Upper lobe of left lung (tissue), 6 donors: ENCODE results near the gene DHX32. TPM values are rescaled to one million over a fixed set of nuclear protein-coding genes. Genes with fewer than 3 reads are reported as not detected.
A peak's percentile ranks its signal among the peaks of the same experiment; 100 is the strongest.

Experiments used
- ATAC-seq, 2 donors: fragments of 200-7000 bp; cut with Tn5 transposase; one replicate each; pipeline ENCODE4 v1.9.1; 2022; ENCODE audit warnings: mild to moderate bottlenecking in 2 of 2, moderate library complexity in 2 of 2; ENCODE audit not compliant: low FRiP score in 2 of 2
- DNase-seq, 2 donors: peaks; one replicate each; pipeline ENCODE4 v3.0.0-alpha.2; 2019 to 2020
- H3K27ac ChIP-seq, 4 donors: fragments of 200-600 bp; sonication (generic); one replicate each; pipeline ENCODE4 v1.5.1; 2016 to 2019
- H3K27me3 ChIP-seq, 4 donors: fragments of 200-600 bp; sonication (generic); one replicate each; pipeline ENCODE4 v1.5.1; 2017 to 2019
- H3K36me3 ChIP-seq, 4 donors: fragments of 200-600 bp; sonication (generic); one replicate each; pipeline ENCODE4 v1.5.1; 2016 to 2019
- H3K4me1 ChIP-seq, 4 donors: fragments of 200-600 bp; sonication (generic); one replicate each; pipeline ENCODE4 v1.5.1; 2018 to 2019
- H3K4me3 ChIP-seq, 4 donors: fragments of 200-600 bp; sonication (generic); one replicate each; pipeline ENCODE4 v1.5.1; 2017 to 2019; ENCODE audit warnings: mild to moderate bottlenecking in 2 of 4, moderate library complexity in 1 of 4
- H3K9me3 ChIP-seq, 4 donors: fragments of 200-600 bp; sonication (generic); one replicate each; pipeline ENCODE4 v1.5.1; 2018 to 2019
- CTCF ChIP-seq, 6 experiments: fragments of 450-650 bp in 4 of 6; fragments of 200-600 bp in 2 of 6; sonication (generic) in 2 of 6; IDR thresholded peaks; one replicate each; pipeline ENCODE4 v1.5.1; 2016 to 2019; ENCODE audit warnings: antibody characterized with exemption in 6 of 6
- EP300 ChIP-seq, 4 donors: sonication (generic); formaldehyde crosslinking; IDR thresholded peaks; one replicate each; pipeline ENCODE4 v1.5.1; 2017; ENCODE audit warnings: antibody characterized with exemption in 4 of 4, control low read depth in 2 of 4
- POLR2A ChIP-seq, 4 donors: fragments of 450-650 bp; IDR thresholded peaks; one replicate each; pipeline ENCODE4 v1.5.1; 2016 to 2017; ENCODE audit warnings: antibody characterized with exemption in 4 of 4, mild to moderate bottlenecking in 2 of 4
- POLR2AphosphoS5 ChIP-seq, 2 donors: sonication (generic); formaldehyde crosslinking; IDR thresholded peaks; one replicate each; pipeline ENCODE4 v1.5.1; 2017; ENCODE audit warnings: antibody characterized with exemption in 2 of 2
- WGBS, 2 donors: methylation state at CpG; one replicate each; pipeline ENCODE4 v1.1.5; 2017 to 2018; 5-methylcytosine and 5-hydroxymethylcytosine counted together
- total RNA-seq, 6 donors: library from RNA; depleted of rRNA in 4 of 6; stranded (reverse); fragments of >200 nt in 4 of 6; gene quantifications; one replicate each; pipeline versions ENCODE4 v1.1.0 to v1.2.1, GENCODE V29; 2016 to 2021
- donor health status: DM: no; HTN: no; CAD: no; lungs with moderate emphysema.
- donor health status: DM: no; HTN: yes; CAD: no; lungs with severe emphysema.

The DHX32 gene
- total RNA-seq, 6 donors from 2014 or later: 9.4 to 37.2 (median 28.0) TPM

DNA sequence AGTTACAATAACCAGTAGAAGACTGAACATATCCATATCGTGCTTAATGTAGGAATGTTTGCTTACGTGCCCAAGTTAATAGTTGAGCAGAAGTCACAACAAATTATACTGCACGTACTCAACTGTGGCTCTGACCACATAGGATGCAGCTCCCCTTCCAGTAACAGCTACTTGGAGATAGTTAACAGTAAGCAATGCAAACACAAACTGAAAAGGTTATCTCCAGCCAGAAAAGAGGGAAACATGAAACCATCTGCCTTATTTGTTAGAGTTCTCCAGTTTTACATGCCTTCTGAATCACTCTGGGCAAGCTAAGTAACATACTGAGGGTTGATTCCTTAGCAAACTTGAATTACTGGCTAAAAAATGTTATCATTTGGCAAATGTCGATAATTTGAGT lies 9.8 kb downstream of the DHX32 start:
- no peak for DNase-seq
- Histone ChIP-seq H3K27me3 (no peaks in the 10 kb centered on the region), H3K27ac (no peak overlapping the region), H3K36me3 (peaks cover 3 to 11% (median 5%) of the 10 kb centered on the region in 4 donors), H3K4me3 (no peak overlapping the region), H3K4me1 (no peaks in the 10 kb centered on the region), H3K9me3 (peaks cover 0 to 5% (median 2%) of the 10 kb centered on the region in 4 donors)
- ATAC-seq: no peak
- no peak for TF ChIP-seq CTCF (IDR thresholded peaks at IDR 0.05)
- no peak for TF ChIP-seq EP300 (IDR thresholded peaks at IDR 0.05)
- no peak for TF ChIP-seq POLR2A (IDR thresholded peaks at IDR 0.05)
- no peak for TF ChIP-seq POLR2AphosphoS5 (IDR thresholded peaks at IDR 0.05)
- WGBS, 2 donors: 73 to 82% methylated on average over 4 of the region's 4 CpGs

- WGBS, 2 donors: 61 to 63% methylated on average over 7 of the region's 7 CpGs
- Histone ChIP-seq H3K4me1 (no peaks in the 10 kb centered on the region), H3K4me3 (no peak overlapping the region), H3K27ac (no peak overlapping the region), H3K9me3 (no peaks in the 10 kb centered on the region), H3K36me3 (peaks cover 10 to 30% (median 15%) of the 10 kb centered on the region in 4 donors), H3K27me3 (no peaks in the 10 kb centered on the region)
- no peak for DNase-seq
- ATAC-seq: peak in 1 of 2 donors; percentile 44
- TF ChIP-seq POLR2A (IDR thresholded peaks at IDR 0.05) (no peak), CTCF (IDR thresholded peaks at IDR 0.05) (peak; percentile 53 to 83 (median 78))
These were observed 12.6 kb downstream of the DHX32 start for GRCh38 chr10:125868372-125868975.

- WGBS, 2 donors: 93 to 95% methylated on average over 5 to 7 of the region's 7 CpGs
- DNase-seq (no peak), ATAC-seq (peak in 1 of 2 donors; percentile 78)
- H3K27me3 ChIP-seq: no peaks in the 10 kb centered on the region
- no peaks in the 10 kb centered on the region for H3K4me1 ChIP-seq
- TF ChIP-seq CTCF (IDR thresholded peaks at IDR 0.05) (no peak), EP300 (IDR thresholded peaks at IDR 0.05) (no peak), POLR2AphosphoS5 (IDR thresholded peaks at IDR 0.05) (no peak), POLR2A (IDR thresholded peaks at IDR 0.05) (no peak)
- H3K27ac ChIP-seq: no peak overlapping the region
- no peak overlapping the region for H3K4me3 ChIP-seq
- H3K9me3 ChIP-seq: no peaks in the 10 kb centered on the region
- H3K36me3 ChIP-seq: peaks cover 10 to 32% (median 15%) of the 10 kb centered on the region in 4 donors
These were observed 14.6 kb downstream of the DHX32 start for GRCh38 chr10:125866421-125867029.

- Histone ChIP-seq H3K36me3 (peaks cover 10 to 33% (median 15%) of the 10 kb centered on the region in 4 donors), H3K4me1 (no peaks in the 10 kb centered on the region), H3K27me3 (no peaks in the 10 kb centered on the region), H3K9me3 (no peaks in the 10 kb centered on the region), H3K4me3 (no peak overlapping the region), H3K27ac (no peak overlapping the region)
- ATAC-seq (no peak), DNase-seq (no peak)
- WGBS, 2 donors: 83 to 91% methylated on average over 3 of the region's 3 CpGs
- TF ChIP-seq POLR2AphosphoS5 (IDR thresholded peaks at IDR 0.05) (no peak), EP300 (IDR thresholded peaks at IDR 0.05) (no peak), POLR2A (IDR thresholded peaks at IDR 0.05) (no peak)
These were observed 16.0 kb downstream of the DHX32 start for GRCh38 chr10:125865120-125865519.

DNA sequence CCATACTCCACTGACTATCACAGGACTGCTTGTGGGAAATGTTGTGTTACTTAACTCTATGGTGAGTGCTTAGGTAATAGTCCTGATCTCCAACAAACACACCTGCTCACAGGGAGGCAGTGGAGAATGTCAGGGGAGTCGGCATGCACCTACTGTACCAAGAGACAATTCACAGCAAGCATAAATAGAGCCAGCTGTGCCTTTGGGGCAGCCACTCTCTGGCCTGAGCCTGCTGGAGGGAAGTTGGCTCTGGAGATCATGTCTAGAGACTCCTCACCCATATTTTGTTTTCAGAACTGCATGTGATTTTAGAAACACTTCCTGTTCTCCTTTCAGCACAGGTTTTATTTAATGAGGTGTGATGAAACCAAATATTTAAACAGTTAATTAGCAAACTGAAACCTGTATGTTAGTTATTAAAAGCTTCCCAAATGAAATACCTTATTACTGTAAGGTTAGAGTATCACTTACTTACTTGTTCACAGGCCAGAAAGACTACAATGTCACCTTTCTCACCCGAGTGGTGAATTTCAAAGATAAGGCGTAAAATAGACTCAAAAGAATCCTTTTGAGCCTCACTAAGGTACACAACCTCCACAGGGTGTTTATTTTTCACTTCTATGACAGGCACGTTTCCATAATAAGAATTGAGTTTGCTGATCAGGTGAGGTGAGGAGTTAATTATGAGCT lies 21.8 kb downstream of the DHX32 start:
- TF ChIP-seq CTCF (IDR thresholded peaks at IDR 0.05) (no peak), POLR2A (IDR thresholded peaks at IDR 0.05) (no peak), POLR2AphosphoS5 (IDR thresholded peaks at IDR 0.05) (no peak), EP300 (IDR thresholded peaks at IDR 0.05) (no peak)
- DNase-seq: no peak
- Histone ChIP-seq H3K4me1 (peaks cover 0 to 6% (median 0%) of the 10 kb centered on the region in 4 donors), H3K27me3 (no peaks in the 10 kb centered on the region), H3K9me3 (no peaks in the 10 kb centered on the region), H3K4me3 (no peak overlapping the region), H3K27ac (peak overlapping the region in 1 of 4 donors; percentile 13), H3K36me3 (peaks cover 0 to 23% (median 3%) of the 10 kb centered on the region in 4 donors)
- 64 to 66% methylated on average over 4 of the region's 4 CpGs for WGBS, 2 donors
- no peak for ATAC-seq
